Panc1 (cell line): Measurements from ENCODE around the gene DPPA5.

Experiments
- POLR2AphosphoS5 ChIP-seq: IDR thresholded peaks from 2 replicates; pipeline ENCODE4 v1.6.1; 2012; ENCODE audit warnings: mild to moderate bottlenecking, low read depth, low read length, moderate library complexity
- REST ChIP-seq, 2 experiments: IDR thresholded peaks; 2 replicates each; pipeline ENCODE4 v1.6.1; 2011 to 2012; ENCODE audit warnings: low read depth in 2 of 2, control low read depth in 1 of 2, low read length in 1 of 2, mild to moderate bottlenecking in 1 of 2, moderate library complexity in 1 of 2; ENCODE audit not compliant: insufficient read depth in 1 of 2
- TF ChIP-seq, protein P1 (sequence below): fragments of 450-650 bp; IDR thresholded peaks from 2 replicates; pipeline ENCODE4 v1.5.1; 2017; ENCODE audit warnings: mild to moderate bottlenecking

DNA sequence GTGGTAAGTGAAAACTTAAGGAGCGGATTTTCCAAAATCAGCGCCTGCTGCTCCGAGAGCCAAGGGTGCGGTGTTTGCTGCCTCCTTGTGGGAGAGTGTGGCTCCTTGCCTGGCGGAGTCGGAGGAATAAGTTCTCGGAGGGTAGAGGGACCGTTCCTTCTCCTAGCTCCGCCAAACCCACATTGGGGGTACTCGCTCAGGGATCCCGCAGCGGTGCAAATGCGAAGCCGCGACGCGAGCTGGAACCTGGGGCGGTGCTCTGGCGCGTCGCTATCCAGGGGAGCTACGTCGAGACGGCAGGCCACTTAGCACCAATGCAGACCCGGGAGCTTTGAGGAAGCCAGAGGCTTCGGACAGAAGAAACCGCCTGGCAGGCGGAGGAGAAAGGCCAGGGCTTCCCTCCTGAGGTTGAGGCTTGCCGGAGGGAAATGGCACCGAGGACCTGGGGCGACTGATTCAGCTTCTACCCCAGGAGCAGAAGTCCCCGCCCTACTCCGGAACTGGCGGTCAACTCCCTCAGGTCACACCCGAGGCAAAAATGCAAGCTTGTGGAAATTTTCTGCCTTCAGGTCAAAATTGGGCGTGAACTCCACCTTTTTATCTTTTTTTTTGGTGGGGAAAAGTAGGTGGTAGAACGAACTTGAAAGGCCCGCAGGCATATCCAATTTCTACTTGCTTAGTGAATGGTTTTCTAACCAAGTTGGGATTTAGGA, 34.9 kb upstream of the DPPA5 start:
- TF ChIP-seq, protein P1, sequence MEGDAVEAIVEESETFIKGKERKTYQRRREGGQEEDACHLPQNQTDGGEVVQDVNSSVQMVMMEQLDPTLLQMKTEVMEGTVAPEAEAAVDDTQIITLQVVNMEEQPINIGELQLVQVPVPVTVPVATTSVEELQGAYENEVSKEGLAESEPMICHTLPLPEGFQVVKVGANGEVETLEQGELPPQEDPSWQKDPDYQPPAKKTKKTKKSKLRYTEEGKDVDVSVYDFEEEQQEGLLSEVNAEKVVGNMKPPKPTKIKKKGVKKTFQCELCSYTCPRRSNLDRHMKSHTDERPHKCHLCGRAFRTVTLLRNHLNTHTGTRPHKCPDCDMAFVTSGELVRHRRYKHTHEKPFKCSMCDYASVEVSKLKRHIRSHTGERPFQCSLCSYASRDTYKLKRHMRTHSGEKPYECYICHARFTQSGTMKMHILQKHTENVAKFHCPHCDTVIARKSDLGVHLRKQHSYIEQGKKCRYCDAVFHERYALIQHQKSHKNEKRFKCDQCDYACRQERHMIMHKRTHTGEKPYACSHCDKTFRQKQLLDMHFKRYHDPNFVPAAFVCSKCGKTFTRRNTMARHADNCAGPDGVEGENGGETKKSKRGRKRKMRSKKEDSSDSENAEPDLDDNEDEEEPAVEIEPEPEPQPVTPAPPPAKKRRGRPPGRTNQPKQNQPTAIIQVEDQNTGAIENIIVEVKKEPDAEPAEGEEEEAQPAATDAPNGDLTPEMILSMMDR, result peak; percentile 98
- TF ChIP-seq POLR2AphosphoS5 (peak; percentile 59; the same call in 1 of the 2 replicates), REST (IDR thresholded peaks at IDR 0.05; ENCODE audit: insufficient read depth in 1 of 2, low read depth in 2 of 2, low read length in 1 of 2) (no peak; a peak in 1 of 4 replicates)
